NCI-H774 (cell line): ENCODE measurements around the gene HIGD1A.

Source experiments
- DNase-seq: peaks from one replicate; lab custom pipeline; 2025; lab: John Stamatoyannopoulos, UW

The HIGD1A gene

GRCh38 chr3:42804106-42804830 is at the start of gene HIGD1A:
Gene HIGD1A (minus strand): TSS chr3:42804490. CDS start chr3:42794253, 10,237 bp downstream.
- peak; percentile 77 for DNase-seq

GRCh38 chr3:42853739-42854302 is 49.5 kb upstream of the HIGD1A start:
- DNase-seq, result no peak

- no peak for DNase-seq
These were observed 48.8 kb upstream of the HIGD1A start for GRCh38 chr3:42853056-42853455.

GRCh38 chr3:42852441-42852840 is 48.2 kb upstream of the HIGD1A start:
- DNase-seq, result no peak

- no peak for DNase-seq
These were observed 47.0 kb upstream of the HIGD1A start for GRCh38 chr3:42851228-42851834.

GRCh38 chr3:42850263-42850662 is 46.0 kb upstream of the HIGD1A start:
- DNase-seq, result no peak

GRCh38 chr3:42849017-42849416 is 44.7 kb upstream of the HIGD1A start:
- DNase-seq, result no peak

GRCh38 chr3:42847731-42848130 is 43.4 kb upstream of the HIGD1A start:
- DNase-seq, result no peak

GRCh38 chr3:42846685-42847522 is 42.6 kb upstream of the HIGD1A start:
- no peak for DNase-seq

GRCh38 chr3:42844815-42845214 is 40.5 kb upstream of the HIGD1A start:
- DNase-seq, result no peak

GRCh38 chr3:42844412-42844713 is 40.1 kb upstream of the HIGD1A start:
- DNase-seq, result no peak

- DNase-seq, result no peak
These were observed 39.6 kb upstream of the HIGD1A start for GRCh38 chr3:42843713-42844411.

- no peak for DNase-seq
These were observed 37.0 kb upstream of the HIGD1A start for GRCh38 chr3:42841332-42841731.

- DNase-seq, result peak; percentile 4
These were observed 35.3 kb upstream of the HIGD1A start for GRCh38 chr3:42839616-42840015.

- DNase-seq, result no peak
These were observed 34.3 kb upstream of the HIGD1A start for GRCh38 chr3:42838571-42838970.

GRCh38 chr3:42836150-42837123 is 32.1 kb upstream of the HIGD1A start:
- DNase-seq, result no peak

GRCh38 chr3:42831321-42831713 is 27.0 kb upstream of the HIGD1A start:
- DNase-seq, result peak; percentile 8

- DNase-seq, result no peak
These were observed 26.4 kb upstream of the HIGD1A start for GRCh38 chr3:42830437-42831320.

GRCh38 chr3:42829628-42830436 is 25.5 kb upstream of the HIGD1A start:
- no peak for DNase-seq
